Neural cell (in vitro differentiated cells): ENCODE measurements around the gene PTPN21. TPM values are rescaled to one million over a fixed set of nuclear protein-coding genes. Genes with fewer than 3 reads are reported as not detected.

Source experiments
- H2AFZ ChIP-seq: fragments of 200-600, 300-800 bp; sonication (generic), shearing (Covaris generic); 2 replicates; pipeline ENCODE4 v1.6.0; 2014; ENCODE audit warnings: low read depth, mild to moderate bottlenecking, antibody characterized with exemption, low read length, moderate library complexity
- H3F3A ChIP-seq: fragments of 200-600 bp; shearing (Covaris generic); 2 replicates; pipeline ENCODE4 v1.6.1; 2016; ENCODE audit warnings: mild to moderate bottlenecking, moderate library complexity, mixed read lengths, antibody characterized with exemption, low read length; ENCODE audit not compliant: insufficient read depth, poor library complexity, severe bottlenecking
- H3K27ac ChIP-seq: fragments of 200-600, 300-800 bp; sonication (generic), shearing (Covaris generic); 2 replicates; pipeline ENCODE4 v1.5.1; 2014; ENCODE audit warnings: mild to moderate bottlenecking, low read length, moderate library complexity
- H3K27me3 ChIP-seq: fragments of 300-800, 200-600 bp; sonication (generic), shearing (Covaris generic); 2 replicates; pipeline ENCODE4 v1.6.0; 2014; ENCODE audit warnings: mild to moderate bottlenecking, low read depth, low read length, moderate library complexity; ENCODE audit not compliant: insufficient read depth
- H3K36me3 ChIP-seq: fragments of 300-800, 200-600 bp; sonication (generic), shearing (Covaris generic); 2 replicates; pipeline ENCODE4 v1.5.1; 2014; ENCODE audit warnings: mild to moderate bottlenecking, antibody characterized with exemption, low read length, moderate library complexity; ENCODE audit not compliant: insufficient read depth
- H3K4me2 ChIP-seq: fragments of 300-800, 200-600 bp; sonication (generic), shearing (Covaris generic); 2 replicates; pipeline ENCODE4 v1.6.0; 2014; ENCODE audit warnings: mild to moderate bottlenecking, low read length
- H3K4me3 ChIP-seq: fragments of 300-800, 200-600 bp; sonication (generic), shearing (Covaris generic); 2 replicates; pipeline ENCODE4 v1.5.1; 2014; ENCODE audit warnings: mild to moderate bottlenecking, low read length, moderate library complexity
- H3K79me2 ChIP-seq: fragments of 200-600 bp; shearing (Covaris generic); replicated peaks from 2 replicates; pipeline ENCODE4 v1.6.0; 2014; ENCODE audit warnings: mild to moderate bottlenecking, low read length, moderate library complexity; ENCODE audit not compliant: insufficient read depth
- H3K9ac ChIP-seq: fragments of 300-800, 200-600 bp; sonication (generic), shearing (Covaris generic); 2 replicates; pipeline ENCODE4 v1.6.1; 2016; ENCODE audit warnings: mild to moderate bottlenecking, low read length, mixed read lengths
- H3K9me2 ChIP-seq: fragments of 200-600 bp; shearing (Covaris generic); 2 replicates; pipeline ENCODE4 v1.6.1; 2016; ENCODE audit warnings: mild to moderate bottlenecking, low read length, mixed read lengths; ENCODE audit not compliant: insufficient read depth
- H3K9me3 ChIP-seq: fragments of 200-600, 300-800 bp; sonication (generic), shearing (Covaris generic); 2 replicates; pipeline ENCODE4 v1.6.1; 2016; ENCODE audit warnings: mild to moderate bottlenecking, mixed run types, low read length, moderate library complexity, mixed read lengths
- H4K20me1 ChIP-seq: fragments of 200-600 bp; shearing (Covaris generic); 2 replicates; pipeline ENCODE4 v1.6.1; 2016; ENCODE audit warnings: mild to moderate bottlenecking, mixed run types; ENCODE audit not compliant: insufficient read depth
- CTCF ChIP-seq: fragments of 450-650 bp; IDR thresholded peaks from 2 replicates; pipeline ENCODE4 v1.5.1; 2014; ENCODE audit warnings: antibody characterized with exemption, mild to moderate bottlenecking, moderate library complexity; ENCODE audit not compliant: poor library complexity, severe bottlenecking
- EP300 ChIP-seq: fragments of 450-650 bp; conservative IDR thresholded peaks from 2 replicates; pipeline ENCODE4 v1.6.1; 2014; ENCODE audit warnings: antibody characterized with exemption, mild to moderate bottlenecking, moderate library complexity; ENCODE audit not compliant: poor library complexity, severe bottlenecking
- EZH2 ChIP-seq: fragments of 200-600, 300-800 bp; shearing (Covaris generic), sonication (generic); IDR thresholded peaks from 2 replicates; pipeline ENCODE4 v1.6.1; 2014; ENCODE audit warnings: antibody characterized with exemption, low read length, borderline replicate concordance, mild to moderate bottlenecking; ENCODE audit not compliant: insufficient read depth, poor library complexity, severe bottlenecking
- MXI1 ChIP-seq: fragments of 450-650 bp; conservative IDR thresholded peaks from 2 replicates; pipeline ENCODE4 v1.6.1; 2014; ENCODE audit warnings: antibody characterized with exemption, mild to moderate bottlenecking; ENCODE audit not compliant: poor library complexity, severe bottlenecking
- POLR2AphosphoS5 ChIP-seq: IDR thresholded peaks from 2 replicates; pipeline ENCODE4 v1.6.1; 2012
- RAD21 ChIP-seq: fragments of 450-650 bp; conservative IDR thresholded peaks from 2 replicates; pipeline ENCODE4 v1.6.1; 2014; ENCODE audit warnings: antibody characterized with exemption, mild to moderate bottlenecking, moderate library complexity
- REST ChIP-seq: IDR thresholded peaks from 2 replicates; pipeline ENCODE4 v1.6.1; 2012; ENCODE audit warnings: borderline replicate concordance
- SMC3 ChIP-seq: fragments of 450-650 bp; conservative IDR thresholded peaks from 2 replicates; pipeline ENCODE4 v1.6.1; 2014; ENCODE audit warnings: antibody characterized with exemption, mild to moderate bottlenecking, moderate library complexity; ENCODE audit not compliant: poor library complexity
- TAF1 ChIP-seq: IDR thresholded peaks from 2 replicates; pipeline ENCODE4 v1.6.1; 2012; ENCODE audit warnings: low read depth
- polyA plus RNA-seq: library from polyadenylated mRNA; depleted of rRNA; stranded (reverse); fragments of >200 nt; gene quantifications from 2 replicates; pipeline ENCODE4 v1.2.3, GENCODE V29; 2014

Gene PTPN21
- polyA plus RNA-seq, 1 donor from 2014 or later = 4.1 TPM

- Histone ChIP-seq H3K79me2 (no peaks in the 10 kb centered on the region), H3K9ac (no peak overlapping the region), H3K27ac (no peak overlapping the region), H3K36me3 (no peaks in the 10 kb centered on the region), H3F3A (no peaks in the 10 kb centered on the region), H2AFZ (no peak overlapping the region), H3K27me3 (no peaks in the 10 kb centered on the region), H3K4me2 (no peak overlapping the region), H4K20me1 (no peaks in the 10 kb centered on the region), H3K9me3 (no peaks in the 10 kb centered on the region), H3K9me2 (no peaks in the 10 kb centered on the region), H3K4me3 (no peak overlapping the region)
- TF ChIP-seq CTCF = no peak
- no peak for TF ChIP-seq TAF1
- no peak for TF ChIP-seq SMC3
- no peak for TF ChIP-seq REST
- TF ChIP-seq EP300 = no peak
- TF ChIP-seq MXI1 = no peak
- TF ChIP-seq EZH2 = no peak
- no peak for TF ChIP-seq POLR2AphosphoS5
- TF ChIP-seq RAD21 = no peak
Measured at GRCh38 chr14:88516861-88517357, 37.9 kb downstream of the PTPN21 start.

- H2AFZ ChIP-seq = no peak overlapping the region
- H3K9me3 ChIP-seq = no peaks in the 10 kb centered on the region
- no peak overlapping the region for H3K27ac ChIP-seq
- H3K27me3 ChIP-seq = no peaks in the 10 kb centered on the region
- no peaks in the 10 kb centered on the region for H3K9me2 ChIP-seq
- no peak overlapping the region for H3K4me2 ChIP-seq
- H3K36me3 ChIP-seq = no peaks in the 10 kb centered on the region
- no peaks in the 10 kb centered on the region for H3K79me2 ChIP-seq
- TF ChIP-seq TAF1 (no peak), EZH2 (no peak), EP300 (no peak), POLR2AphosphoS5 (no peak), SMC3 (no peak), CTCF (no peak), RAD21 (no peak)
- no peaks in the 10 kb centered on the region for H4K20me1 ChIP-seq
- H3F3A ChIP-seq = no peaks in the 10 kb centered on the region
- no peak overlapping the region for H3K9ac ChIP-seq
- H3K4me3 ChIP-seq = no peak overlapping the region
Measured at GRCh38 chr14:88515499-88516221, 39.1 kb downstream of the PTPN21 start.
